Upper lobe of left lung (tissue), 6 donors: ENCODE results near the gene ZNF366. TPM values are rescaled to one million over a fixed set of nuclear protein-coding genes. Genes with fewer than 3 reads are reported as not detected.

Source experiments
- ATAC-seq, 2 donors: fragments of 200-7000 bp; cut with Tn5 transposase; one replicate each; pipeline ENCODE4 v1.9.1; 2022; ENCODE audit warnings: mild to moderate bottlenecking in 2 of 2, moderate library complexity in 2 of 2; ENCODE audit not compliant: low FRiP score in 2 of 2
- DNase-seq, 2 donors: peaks; one replicate each; pipeline ENCODE4 v3.0.0-alpha.2; 2019 to 2020
- H3K27ac ChIP-seq, 4 donors: fragments of 200-600 bp; sonication (generic); one replicate each; pipeline ENCODE4 v1.5.1; 2016 to 2019
- H3K27me3 ChIP-seq, 4 donors: fragments of 200-600 bp; sonication (generic); one replicate each; pipeline ENCODE4 v1.5.1; 2017 to 2019
- H3K36me3 ChIP-seq, 4 donors: fragments of 200-600 bp; sonication (generic); one replicate each; pipeline ENCODE4 v1.5.1; 2016 to 2019
- H3K4me1 ChIP-seq, 4 donors: fragments of 200-600 bp; sonication (generic); one replicate each; pipeline ENCODE4 v1.5.1; 2018 to 2019
- H3K4me3 ChIP-seq, 4 donors: fragments of 200-600 bp; sonication (generic); one replicate each; pipeline ENCODE4 v1.5.1; 2017 to 2019; ENCODE audit warnings: mild to moderate bottlenecking in 2 of 4, moderate library complexity in 1 of 4
- H3K9me3 ChIP-seq, 4 donors: fragments of 200-600 bp; sonication (generic); one replicate each; pipeline ENCODE4 v1.5.1; 2018 to 2019
- CTCF ChIP-seq, 6 experiments: fragments of 450-650 bp in 4 of 6; fragments of 200-600 bp in 2 of 6; sonication (generic) in 2 of 6; IDR thresholded peaks; one replicate each; pipeline ENCODE4 v1.5.1; 2016 to 2019; ENCODE audit warnings: antibody characterized with exemption in 6 of 6
- EP300 ChIP-seq, 4 donors: sonication (generic); formaldehyde crosslinking; IDR thresholded peaks; one replicate each; pipeline ENCODE4 v1.5.1; 2017; ENCODE audit warnings: antibody characterized with exemption in 4 of 4, control low read depth in 2 of 4
- POLR2A ChIP-seq, 4 donors: fragments of 450-650 bp; IDR thresholded peaks; one replicate each; pipeline ENCODE4 v1.5.1; 2016 to 2017; ENCODE audit warnings: antibody characterized with exemption in 4 of 4, mild to moderate bottlenecking in 2 of 4
- POLR2AphosphoS5 ChIP-seq, 2 donors: sonication (generic); formaldehyde crosslinking; IDR thresholded peaks; one replicate each; pipeline ENCODE4 v1.5.1; 2017; ENCODE audit warnings: antibody characterized with exemption in 2 of 2
- WGBS, 2 donors: methylation state at CpG; one replicate each; pipeline ENCODE4 v1.1.5; 2017 to 2018; 5-methylcytosine and 5-hydroxymethylcytosine counted together
- total RNA-seq, 6 donors: library from RNA; depleted of rRNA in 4 of 6; stranded (reverse); fragments of >200 nt in 4 of 6; gene quantifications; one replicate each; pipeline versions ENCODE4 v1.1.0 to v1.2.1, GENCODE V29; 2016 to 2021
- donor health status: DM: no; HTN: no; CAD: no; lungs with moderate emphysema.
- donor health status: DM: no; HTN: yes; CAD: no; lungs with severe emphysema.

The ZNF366 gene
- total RNA-seq, 6 donors from 2014 or later = 3.1 to 12.4 (median 6.3) TPM

- Histone ChIP-seq H3K4me3 (no peak overlapping the region), H3K4me1 (no peaks in the 10 kb centered on the region), H3K27ac (no peak overlapping the region), H3K9me3 (no peaks in the 10 kb centered on the region), H3K27me3 (no peaks in the 10 kb centered on the region), H3K36me3 (no peaks in the 10 kb centered on the region)
- DNase-seq (no peak), ATAC-seq (no peak)
- no peak for TF ChIP-seq EP300 (IDR thresholded peaks at IDR 0.05)
- 75 to 78% methylated on average over 5 of the region's 5 CpGs for WGBS, 2 donors
Observed at GRCh38 chr5:72537166-72537565, 30.0 kb upstream of the ZNF366 start.

- Histone ChIP-seq H3K4me1 (peaks cover 0 to 4% (median 0%) of the 10 kb centered on the region in 4 donors), H3K36me3 (no peaks in the 10 kb centered on the region), H3K27me3 (no peaks in the 10 kb centered on the region), H3K4me3 (no peak overlapping the region), H3K27ac (peak overlapping the region in 1 of 4 donors; percentile 17), H3K9me3 (no peaks in the 10 kb centered on the region)
- WGBS, 2 donors = 50 to 60% methylated on average over 4 of the region's 4 CpGs
- ATAC-seq (peak in 1 of 2 donors; percentile 26), DNase-seq (peak in 1 of 2 donors; percentile 34)
- TF ChIP-seq POLR2A (IDR thresholded peaks at IDR 0.05) (no peak), CTCF (IDR thresholded peaks at IDR 0.05) (no peak), EP300 (IDR thresholded peaks at IDR 0.05) (no peak), POLR2AphosphoS5 (IDR thresholded peaks at IDR 0.05) (no peak)
Observed at GRCh38 chr5:72531496-72532190, 24.4 kb upstream of the ZNF366 start.

DNA sequence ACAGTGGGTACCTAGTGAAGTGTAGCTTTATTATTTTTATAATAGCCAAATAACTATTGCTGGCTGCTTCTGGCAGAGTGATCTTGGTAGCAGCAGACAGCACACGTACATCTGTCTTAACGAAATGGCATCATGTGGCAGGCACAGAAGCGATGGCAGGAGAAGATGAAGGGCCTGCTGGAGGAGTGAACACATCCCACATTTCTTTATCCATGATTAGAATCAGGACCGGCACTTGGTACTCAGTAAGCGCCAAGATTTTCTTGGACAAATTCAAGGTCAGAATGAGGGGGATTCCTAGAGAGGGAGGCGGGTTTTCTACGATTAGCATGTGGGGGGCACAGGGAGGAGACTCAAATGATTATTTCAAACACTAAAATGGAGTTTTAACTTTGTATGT, 23.0 kb upstream of the ZNF366 start:
- no peak for ATAC-seq
- no peak overlapping the region for H3K4me3 ChIP-seq
- TF ChIP-seq EP300 (IDR thresholded peaks at IDR 0.05) (no peak), POLR2AphosphoS5 (IDR thresholded peaks at IDR 0.05) (no peak), CTCF (IDR thresholded peaks at IDR 0.05) (no peak), POLR2A (IDR thresholded peaks at IDR 0.05) (no peak)
- no peaks in the 10 kb centered on the region for H3K27me3 ChIP-seq
- 69 to 70% methylated on average over 7 of the region's 7 CpGs for whole genome bisulfite sequencing, 2 donors
- no peak overlapping the region for H3K27ac ChIP-seq
- no peak for DNase-seq
- H3K36me3 ChIP-seq = no peaks in the 10 kb centered on the region
- no peaks in the 10 kb centered on the region for H3K9me3 ChIP-seq
- peaks cover 0 to 4% (median 0%) of the 10 kb centered on the region in 4 donors for H3K4me1 ChIP-seq

DNA sequence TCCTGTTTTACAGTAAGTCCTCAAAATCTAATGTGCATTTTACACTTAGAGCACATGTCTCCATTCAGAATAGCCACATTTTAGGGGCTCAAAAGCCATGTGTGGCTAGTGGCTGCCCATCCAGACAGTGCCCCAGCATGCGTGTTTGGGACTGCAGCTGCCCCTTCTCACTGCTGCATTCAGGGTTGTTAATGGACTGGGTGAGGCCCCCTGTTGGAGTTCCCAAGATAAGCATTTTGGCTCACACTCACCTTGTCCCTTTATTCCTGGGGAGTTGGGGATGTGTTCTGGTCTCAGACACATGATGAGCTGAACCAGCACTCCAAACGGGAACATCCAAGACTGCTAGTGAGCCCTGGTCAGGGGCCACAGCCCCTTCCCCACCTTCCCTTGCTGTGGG, 22.2 kb upstream of the ZNF366 start:
- H3K36me3 ChIP-seq = no peaks in the 10 kb centered on the region
- no peak overlapping the region for H3K27ac ChIP-seq
- 89 to 100% methylated on average over 2 of the region's 2 CpGs for WGBS, 2 donors
- H3K4me3 ChIP-seq = no peak overlapping the region
- DNase-seq (no peak), ATAC-seq (no peak)
- no peaks in the 10 kb centered on the region for H3K9me3 ChIP-seq
- H3K4me1 ChIP-seq = peaks cover 0 to 4% (median 0%) of the 10 kb centered on the region in 4 donors
- TF ChIP-seq CTCF (IDR thresholded peaks at IDR 0.05) (no peak), EP300 (IDR thresholded peaks at IDR 0.05) (no peak), POLR2AphosphoS5 (IDR thresholded peaks at IDR 0.05) (no peak), POLR2A (IDR thresholded peaks at IDR 0.05) (no peak)
- H3K27me3 ChIP-seq = no peaks in the 10 kb centered on the region

GRCh38 chr5:72525816-72526215, 18.6 kb upstream of the ZNF366 start:
- no peaks in the 10 kb centered on the region for H3K9me3 ChIP-seq
- no peak for TF ChIP-seq POLR2A (IDR thresholded peaks at IDR 0.05)
- TF ChIP-seq POLR2AphosphoS5 (IDR thresholded peaks at IDR 0.05) = no peak
- TF ChIP-seq CTCF (IDR thresholded peaks at IDR 0.05) = no peak
- no peak for TF ChIP-seq EP300 (IDR thresholded peaks at IDR 0.05)
- H3K27ac ChIP-seq = no peak overlapping the region
- no peak overlapping the region for H3K4me3 ChIP-seq
- ATAC-seq (peak in 1 of 2 donors; percentile 68), DNase-seq (no peak)
- H3K4me1 ChIP-seq = no peaks in the 10 kb centered on the region
- no peaks in the 10 kb centered on the region for H3K36me3 ChIP-seq
- no peaks in the 10 kb centered on the region for H3K27me3 ChIP-seq
